H54 (cell line): ENCODE data around the gene FAM110A.
A peak's percentile ranks its signal among the peaks of the same experiment; 100 is the strongest.
"Not testable (repeated sequence)": the region's sequence is repeated elsewhere in the genome, so short reads cannot be mapped to it uniquely, and the experiment has no call there.

ENCODE experiments used
- DNase-seq: peaks from one replicate; pipeline ENCODE4 v3.0.0; 2011; ENCODE audit warnings: low spot score, mixed read lengths; ENCODE audit not compliant: insufficient read length
- FAIRE-seq: peaks from 3 replicates; lab custom pipeline; 2011; peaks lifted over from hg19 to GRCh38; lab: Jason Lieb, UNC
- POLR2A ChIP-seq: IDR thresholded peaks from 2 replicates; pipeline ENCODE4 v1.6.1; 2011; ENCODE audit warnings: low read depth, mild to moderate bottlenecking, low read length

The FAM110A gene

GRCh38 chr20:842547-842940 lies 9.0 kb downstream of the FAM110A start:
- no peak for DNase-seq
- TF ChIP-seq POLR2A: no peak
- no peak for FAIRE-seq

GRCh38 chr20:843912-844311 lies 10.4 kb downstream of the FAM110A start:
- FAIRE-seq (no peak), DNase-seq (no peak)
- no peak for TF ChIP-seq POLR2A

DNA sequence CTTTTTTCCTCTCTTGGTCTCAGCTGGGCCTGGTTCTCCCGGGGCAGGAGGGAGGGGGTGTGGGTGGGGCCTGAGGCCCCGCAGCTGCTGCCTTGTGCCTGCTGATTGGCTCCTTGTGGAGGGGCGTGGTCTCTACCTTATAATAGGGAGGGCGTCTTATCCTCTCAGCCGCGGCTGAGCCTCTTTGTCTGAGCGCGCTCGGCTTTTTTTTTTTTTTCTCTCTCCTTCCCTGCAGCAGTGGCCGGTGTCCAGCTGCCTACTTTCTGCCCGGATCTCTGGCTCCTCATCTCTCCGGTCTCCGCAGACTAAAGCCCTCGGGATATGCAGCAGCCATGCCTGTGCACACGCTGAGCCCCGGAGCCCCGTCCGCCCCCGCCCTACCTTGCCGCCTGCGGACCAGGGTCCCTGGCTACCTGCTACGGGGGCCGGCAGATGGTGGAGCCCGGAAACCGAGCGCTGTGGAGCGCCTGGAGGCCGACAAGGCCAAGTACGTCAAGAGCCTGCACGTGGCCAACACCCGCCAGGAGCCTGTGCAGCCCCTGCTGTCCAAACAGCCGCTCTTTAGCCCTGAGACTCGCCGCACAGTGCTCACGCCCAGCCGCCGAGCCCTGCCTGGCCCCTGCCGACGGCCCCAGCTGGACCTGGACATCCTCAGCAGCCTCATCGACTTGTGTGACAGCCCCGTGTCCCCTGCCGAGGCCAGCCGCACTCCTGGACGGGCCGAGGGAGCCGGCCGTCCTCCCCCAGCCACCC lies 11.1 kb downstream of the FAM110A start:
- TF ChIP-seq POLR2A: no peak
- DNase-seq: peak; percentile 90
- no peak for FAIRE-seq

- TF ChIP-seq POLR2A: no peak
- no peak for FAIRE-seq
Observed at GRCh38 chr20:845226-845868, 11.8 kb downstream of the FAM110A start.

GRCh38 chr20:845941-846893 lies 12.7 kb downstream of the FAM110A start:
- FAIRE-seq: no peak
- no peak for DNase-seq
- no peak for TF ChIP-seq POLR2A

More at GRCh38 chr20:845226-845868, 11.8 kb downstream of the FAM110A start:
- no peak for DNase-seq

- FAIRE-seq (no peak), DNase-seq (no peak)
- TF ChIP-seq POLR2A: no peak
Observed at GRCh38 chr20:846894-847278, 13.4 kb downstream of the FAM110A start.

- FAIRE-seq (no peak), DNase-seq (no peak)
- no peak for TF ChIP-seq POLR2A
Observed at GRCh38 chr20:848193-848592, 14.7 kb downstream of the FAM110A start.

DNA sequence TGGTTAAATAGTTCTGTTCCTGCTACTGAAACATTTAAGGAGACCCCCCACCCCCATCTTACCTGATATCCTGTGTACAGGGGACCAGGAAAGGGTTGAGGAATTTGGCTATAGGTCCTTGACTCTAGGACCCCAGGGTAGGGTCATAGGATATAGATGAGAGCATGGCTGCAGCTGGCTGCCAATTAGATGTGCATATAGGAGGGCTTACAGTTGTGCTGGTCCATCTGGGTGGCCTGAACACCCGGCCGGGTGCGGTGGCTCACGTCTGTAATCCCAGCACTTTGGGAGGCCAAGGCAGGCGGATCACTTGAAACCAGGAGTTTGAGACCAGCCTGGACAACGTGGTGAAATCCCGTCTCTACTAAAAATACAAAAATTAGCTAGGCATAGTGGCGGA lies 15.2 kb downstream of the FAM110A start:
- not testable (repeated sequence) for FAIRE-seq

GRCh38 chr20:853406-853996 lies 20.0 kb downstream of the FAM110A start:
- FAIRE-seq (no peak), DNase-seq (no peak)
- TF ChIP-seq POLR2A: no peak

More for the DNA sequence above, 15.2 kb downstream of the FAM110A start:
- not testable (repeated sequence) for DNase-seq

DNA sequence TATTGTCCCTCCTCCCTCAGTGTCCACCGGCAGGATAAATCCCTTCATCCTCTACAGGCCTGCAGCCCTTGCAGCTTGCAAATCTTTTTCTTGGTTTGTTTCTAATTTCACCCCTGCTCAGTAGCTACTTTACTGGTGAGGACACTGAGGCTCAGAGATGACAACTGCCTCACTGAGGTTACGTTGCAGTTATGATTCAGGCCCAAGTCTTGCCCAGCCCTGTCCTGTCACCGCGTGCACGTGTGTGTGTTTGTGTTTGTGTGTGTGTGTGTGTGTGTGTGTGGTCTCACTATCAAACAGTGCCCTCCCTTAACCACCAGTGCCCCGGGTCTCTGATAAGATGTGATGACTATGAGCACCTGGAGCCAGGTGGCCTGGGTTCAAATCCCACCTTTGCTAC lies 21.1 kb downstream of the FAM110A start:
- TF ChIP-seq POLR2A: no peak
- no peak for DNase-seq
- FAIRE-seq: no peak

GRCh38 chr20:855466-856360 lies 22.2 kb downstream of the FAM110A start:
- TF ChIP-seq POLR2A: no peak

DNA sequence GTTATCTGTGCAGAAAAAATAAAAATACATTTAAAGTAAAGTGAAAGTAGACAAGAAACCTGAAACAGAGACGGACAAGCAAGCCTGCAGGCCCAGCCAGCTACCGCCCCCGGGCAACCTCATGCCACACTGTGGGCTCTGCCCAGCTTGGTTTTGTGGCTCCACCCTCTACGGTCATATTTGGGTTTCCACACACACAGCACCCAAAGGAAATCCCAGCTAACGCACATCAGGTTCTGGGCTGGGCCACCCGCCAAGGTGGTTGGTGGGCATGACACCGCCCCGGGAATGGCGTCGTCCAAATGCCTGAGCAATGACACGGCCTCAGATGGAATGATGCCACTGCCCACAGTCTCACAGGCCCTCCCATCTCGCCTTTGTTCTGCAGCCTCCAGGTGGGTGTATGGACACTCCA lies 22.9 kb downstream of the FAM110A start:
- FAIRE-seq (peak; percentile 89), DNase-seq (peak; percentile 89)
- TF ChIP-seq POLR2A: no peak

More at GRCh38 chr20:855466-856360, 22.2 kb downstream of the FAM110A start:
- DNase-seq (no peak), FAIRE-seq (no peak)
